HG03469 (cell line): Measurements from ENCODE around the gene ARMH3.

Source experiments
- ATAC-seq: cut with Tn5 transposase; IDR thresholded peaks from one replicate; pipeline ENCODE4 v1.9.1; 2021; ENCODE audit warnings: mild to moderate bottlenecking, moderate library complexity, moderate number of reproducible peaks; ENCODE audit not compliant: unreplicated experiment

ARMH3 gene

DNA sequence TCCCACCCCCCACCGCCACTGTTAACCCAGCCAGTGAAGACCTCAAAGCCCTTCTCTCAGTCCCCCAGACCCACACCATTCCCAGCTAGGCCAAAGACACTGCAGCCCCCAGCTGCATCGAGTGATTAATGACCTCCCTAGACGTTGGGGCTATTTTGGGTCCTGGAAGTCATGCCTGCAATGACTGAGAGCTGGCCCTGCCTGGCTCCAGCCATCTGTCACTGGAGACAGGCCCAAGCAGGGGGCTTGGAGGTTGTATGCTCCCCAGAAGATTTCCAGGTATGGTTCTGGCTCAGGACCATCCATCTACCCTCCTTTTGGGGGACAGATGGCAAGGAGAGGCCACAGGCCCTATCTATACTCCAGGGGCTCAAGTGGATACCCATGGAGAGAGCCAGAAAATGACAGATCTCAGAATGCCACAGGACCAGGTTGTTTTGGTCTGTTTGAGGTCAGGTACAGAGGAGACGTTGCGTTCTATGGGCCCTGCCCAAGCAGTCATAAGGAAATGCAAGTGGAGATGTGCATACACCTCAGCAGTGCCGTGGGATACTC lies 217.5 kb downstream of the ARMH3 start:
- ATAC-seq: no peak

DNA sequence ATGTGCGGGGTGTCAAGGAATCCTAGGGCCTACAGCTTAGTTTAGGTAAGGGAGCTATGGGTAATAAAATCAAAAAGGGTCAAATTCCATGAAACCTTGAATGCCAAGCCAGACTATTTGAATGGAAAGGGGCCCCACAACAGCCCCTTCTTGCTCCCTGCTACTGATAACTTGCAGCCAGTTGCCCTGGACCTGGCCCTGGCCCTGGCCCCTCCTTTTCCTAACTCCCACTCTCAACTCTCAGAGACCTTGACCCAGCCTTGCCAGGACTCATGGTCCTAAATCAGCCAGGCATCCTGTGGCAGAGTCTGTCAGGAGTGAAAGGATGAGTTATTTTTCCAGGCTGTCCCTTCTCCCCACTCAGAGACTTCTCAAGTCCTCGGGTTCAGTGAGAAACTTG lies 218.2 kb downstream of the ARMH3 start:
- no peak for ATAC-seq

- no peak for ATAC-seq
Measured at GRCh38 chr10:101835362-101835761, 220.6 kb downstream of the ARMH3 start.

GRCh38 chr10:101834341-101834740 lies 221.6 kb downstream of the ARMH3 start:
- no peak for ATAC-seq

DNA sequence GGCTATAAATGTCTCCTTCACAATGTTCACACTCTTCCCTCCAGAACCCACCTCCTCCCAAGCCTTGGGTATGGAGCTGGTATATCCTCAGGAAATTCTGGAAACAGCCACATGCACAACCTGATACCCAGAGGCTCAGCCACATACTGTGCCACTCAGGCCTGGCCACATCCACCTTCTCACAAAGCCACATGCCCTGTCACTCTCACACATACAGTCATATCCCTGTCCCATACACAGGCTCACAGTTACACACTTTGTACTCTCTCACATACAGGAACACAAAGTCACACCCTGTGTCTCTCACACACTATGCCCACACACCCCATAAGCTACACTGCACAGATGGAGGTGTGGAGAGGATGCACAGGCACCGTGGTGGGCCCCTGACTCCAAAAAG lies 222.5 kb downstream of the ARMH3 start:
- ATAC-seq: no peak

DNA sequence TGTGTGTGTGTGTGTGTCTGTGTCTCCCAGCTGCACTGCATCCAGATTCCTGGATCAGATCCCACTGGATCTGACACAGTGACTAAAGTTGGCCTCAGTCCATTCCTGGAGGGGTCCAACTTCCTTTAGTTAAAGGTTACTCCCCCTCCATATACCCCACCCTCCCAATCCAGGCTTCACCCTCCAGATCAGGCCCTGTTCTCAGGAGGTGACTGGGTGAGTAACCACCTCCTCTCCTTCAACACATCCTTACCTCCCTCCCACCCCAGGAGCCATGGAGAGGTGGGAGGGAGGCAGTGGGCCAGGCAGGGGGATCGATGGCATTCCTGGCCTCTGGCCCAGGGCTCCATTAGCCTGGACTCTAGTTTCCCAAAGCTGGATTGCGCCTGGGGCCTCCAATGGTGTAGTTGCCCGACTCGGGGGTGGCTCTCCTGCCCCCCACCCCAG lies 223.6 kb downstream of the ARMH3 start:
- no peak for ATAC-seq

GRCh38 chr10:101831169-101831811 lies 224.7 kb downstream of the ARMH3 start:
- no peak for ATAC-seq

DNA sequence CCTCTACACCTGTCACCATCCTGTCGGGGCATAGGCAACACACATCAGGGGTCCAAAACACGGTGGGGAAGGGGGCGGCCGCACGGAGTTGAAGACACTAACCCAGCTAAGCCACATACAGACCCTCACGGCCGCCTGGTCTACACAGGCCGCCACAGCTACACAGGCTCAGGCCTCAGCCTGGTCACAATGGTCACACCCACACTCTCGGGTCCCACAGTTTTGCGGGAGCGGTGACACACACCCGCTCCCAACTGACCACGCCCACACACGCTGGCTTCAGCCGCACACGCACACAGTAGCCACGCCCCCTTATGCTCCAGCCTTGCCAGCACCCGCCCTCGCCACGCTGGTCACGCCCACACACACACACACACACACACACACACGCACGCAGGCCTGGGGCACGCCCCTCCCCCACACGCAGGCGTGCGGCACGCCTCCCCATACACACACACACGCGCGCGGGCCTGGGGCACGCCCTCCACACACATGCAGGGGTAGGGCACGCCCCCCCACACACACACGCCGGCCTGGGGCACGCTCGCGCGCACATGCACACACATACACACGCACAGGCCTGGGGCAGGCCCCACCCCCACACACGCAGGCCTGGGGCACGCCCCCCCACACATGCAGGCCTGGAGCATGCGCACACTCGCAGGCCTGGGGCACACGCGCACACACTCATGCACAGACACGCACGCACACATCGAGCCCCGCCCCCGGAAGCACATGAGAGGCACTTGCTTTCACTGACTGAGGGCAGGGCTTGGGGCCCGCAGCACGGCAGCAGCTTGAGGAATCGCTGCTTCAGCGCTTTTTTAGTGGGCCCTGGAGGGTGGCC lies 225.4 kb downstream of the ARMH3 start:
- ATAC-seq: peak; percentile 36

DNA sequence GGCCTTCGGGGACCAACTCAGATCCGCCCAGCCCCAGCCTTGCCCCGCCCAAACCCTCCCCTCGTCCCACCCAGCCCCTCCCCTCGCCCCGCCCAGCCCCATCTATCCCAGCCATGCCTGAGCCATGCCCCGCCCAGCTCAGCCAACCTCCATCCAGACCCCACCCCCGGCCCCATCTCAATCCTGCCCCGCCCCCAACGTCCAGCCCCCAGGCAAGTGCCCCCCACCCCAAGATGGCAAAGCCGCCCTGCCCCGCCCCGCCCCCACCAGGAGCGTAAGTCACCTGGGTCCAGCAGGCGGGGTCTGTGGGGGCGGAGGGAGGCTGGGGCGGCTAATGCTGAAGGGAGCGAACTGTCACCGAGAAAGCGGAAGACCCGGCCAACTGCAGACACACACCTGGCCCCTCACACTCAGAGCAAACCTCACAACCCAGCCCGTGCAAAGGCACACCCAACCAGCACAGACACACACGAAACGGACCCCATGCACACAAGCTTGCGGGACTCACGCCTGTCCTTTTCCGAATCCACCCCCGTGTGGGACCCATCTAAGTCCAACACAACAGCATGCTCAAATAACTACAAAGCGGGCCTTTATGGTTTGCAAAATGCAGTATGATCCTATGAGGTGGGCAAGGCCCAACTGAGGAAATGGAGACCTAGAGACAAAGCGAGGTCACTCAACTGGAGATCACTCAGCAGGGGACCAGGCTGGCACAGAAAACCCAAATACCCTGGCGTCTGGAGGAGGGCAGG lies 226.2 kb downstream of the ARMH3 start:
- peak; percentile 7 for ATAC-seq

GRCh38 chr10:101828766-101829551 lies 227.0 kb downstream of the ARMH3 start:
- no peak for ATAC-seq

DNA sequence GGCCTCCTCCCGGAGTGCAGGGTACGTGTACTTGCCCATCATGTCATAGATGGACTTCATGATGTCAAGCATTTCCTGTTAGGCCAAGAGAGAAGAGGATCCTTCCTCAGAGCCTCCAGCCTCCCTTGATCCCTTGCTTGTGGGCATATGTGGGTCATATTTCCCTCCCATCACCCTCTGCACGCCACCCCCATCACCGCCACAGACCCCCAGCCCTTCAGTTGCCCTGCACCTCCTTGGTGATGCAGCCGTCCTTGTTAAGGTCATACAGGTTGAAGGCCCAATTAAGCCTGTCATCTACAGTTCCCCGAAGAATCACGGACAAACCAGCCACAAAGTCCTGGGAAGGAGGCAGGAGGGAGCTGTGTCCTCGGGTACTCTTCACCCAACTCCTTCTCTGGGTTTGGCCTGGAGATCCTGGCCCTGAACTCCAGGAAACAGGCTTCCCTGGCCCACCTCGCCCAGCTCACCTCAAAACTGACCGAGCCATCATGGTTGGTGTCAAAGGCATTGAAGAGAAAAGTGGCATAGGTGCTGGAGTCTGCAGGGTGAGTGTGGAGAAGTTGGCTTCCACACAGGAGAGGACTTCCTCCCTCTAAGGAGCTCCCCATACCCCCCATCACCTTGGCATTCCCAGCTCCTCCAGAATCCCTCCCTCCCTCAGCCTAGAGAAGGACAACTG lies 227.9 kb downstream of the ARMH3 start:
- ATAC-seq: no peak

DNA sequence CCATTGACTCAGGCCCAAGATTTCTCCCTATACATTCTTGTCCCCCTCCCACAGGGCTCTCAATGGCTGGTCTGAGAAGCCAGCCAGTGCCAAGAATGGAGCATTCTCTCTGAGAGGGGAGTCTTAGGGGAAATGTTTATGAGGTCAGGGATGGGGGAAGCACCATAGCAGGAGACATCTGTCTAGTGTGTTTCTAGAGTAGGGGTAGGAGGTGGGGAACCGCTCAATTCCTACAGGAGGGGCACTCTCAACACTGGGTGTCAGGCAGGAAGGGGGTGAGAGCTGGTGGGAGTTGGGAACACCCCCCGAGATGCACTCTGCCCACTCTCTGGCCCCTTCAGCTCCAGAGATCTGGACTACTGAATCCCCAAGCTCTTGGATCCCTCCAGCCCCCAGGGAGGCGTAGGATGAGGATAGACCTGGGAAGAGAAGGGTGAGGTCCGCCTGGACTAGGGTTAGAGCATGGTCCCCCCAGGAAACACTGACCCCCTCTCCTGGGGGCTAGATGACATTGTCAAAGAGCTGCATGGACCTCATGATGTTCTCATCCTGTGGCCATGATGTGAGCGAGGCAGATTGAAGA lies 229.0 kb downstream of the ARMH3 start:
- no peak for ATAC-seq

DNA sequence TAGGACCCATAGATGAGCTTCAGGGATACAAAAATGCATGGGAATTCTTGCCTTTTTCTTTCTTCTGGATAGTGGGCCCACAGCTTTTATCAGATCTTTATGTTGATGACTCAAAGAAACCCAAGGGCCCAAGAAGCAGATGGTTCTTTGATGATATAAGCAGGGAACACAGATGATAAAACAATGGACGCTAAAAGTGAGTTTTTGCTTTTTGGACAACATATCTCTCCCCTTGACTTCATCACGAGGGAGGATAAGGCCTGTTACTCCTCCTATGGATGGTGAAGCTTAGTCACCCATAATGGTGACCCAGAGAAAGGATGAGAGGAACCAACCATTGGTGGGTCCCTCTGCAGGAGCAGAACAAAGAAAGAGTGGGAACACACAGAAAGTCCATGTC lies 231.2 kb downstream of the ARMH3 start:
- ATAC-seq: no peak

- peak; percentile 11 for ATAC-seq
Measured at GRCh38 chr10:101818872-101819633, 236.9 kb downstream of the ARMH3 start.

DNA sequence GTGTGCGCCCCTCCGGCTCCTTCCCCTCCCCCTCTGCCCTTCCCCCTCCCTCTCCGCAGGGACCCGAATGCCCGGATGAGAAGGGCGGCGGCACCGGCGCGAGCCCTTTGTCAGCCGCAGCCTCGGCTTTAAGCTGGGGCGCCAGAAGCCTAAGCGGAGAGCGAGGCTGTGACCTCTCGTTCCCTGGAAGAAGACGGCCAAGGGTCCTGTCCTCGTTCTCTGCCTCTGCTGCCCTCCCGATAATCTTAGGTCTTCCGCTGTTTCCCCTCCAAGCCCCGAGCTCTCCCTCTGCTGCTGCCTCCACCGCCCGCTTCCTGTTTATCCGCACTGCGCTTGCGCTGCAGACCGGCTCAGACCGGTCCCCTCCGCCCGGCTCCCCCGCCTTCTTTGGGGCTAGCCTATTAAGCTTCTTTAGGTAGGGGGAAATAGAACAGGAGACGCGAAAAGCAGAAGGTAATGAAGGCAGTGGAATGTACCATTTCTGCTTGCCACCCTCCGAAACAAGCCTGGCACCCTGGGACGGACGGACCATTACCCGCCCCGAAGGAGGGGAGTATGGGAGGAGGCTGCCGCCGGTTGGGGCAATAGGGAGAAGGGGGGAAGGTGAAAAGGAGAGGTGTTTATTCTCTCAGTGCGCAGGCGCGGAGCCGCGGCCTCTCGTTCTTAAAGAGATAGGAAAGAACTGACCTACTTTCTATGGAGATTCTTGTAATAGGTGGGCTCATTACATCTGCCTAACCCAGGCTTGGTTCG lies 237.7 kb downstream of the ARMH3 start, which contains the start of gene OGA:
TSS of gene OGA (minus strand) at position 326 of the 753 bp plus-strand sequence. CDS start 422 bp downstream, outside the sequence.
- ATAC-seq: peak; percentile 63

GRCh38 chr10:101817337-101818118 lies 238.4 kb downstream of the ARMH3 start:
- no peak for ATAC-seq

GRCh38 chr10:101816913-101817336 lies 239.0 kb downstream of the ARMH3 start:
- ATAC-seq: no peak
